Kidney capillary endothelial cell (primary cell): ENCODE results near the gene BMP7.
"Not testable (repeated sequence)": the region's sequence is repeated elsewhere in the genome, so short reads cannot be mapped to it uniquely, and the experiment has no call there.

Experiments
- DNase-seq: peaks from one replicate; pipeline ENCODE4 v3.0.0-alpha.2; 2018; ENCODE audit warnings: low spot score

BMP7 gene

GRCh38 chr20:57210911-57211280 is 55.5 kb downstream of the BMP7 start:
- no peak for DNase-seq

- no peak for DNase-seq
Observed at GRCh38 chr20:57210054-57210910, 56.2 kb downstream of the BMP7 start.

- no peak for DNase-seq
Observed at GRCh38 chr20:57209413-57209812, 57.0 kb downstream of the BMP7 start.

- no peak for DNase-seq
Observed at GRCh38 chr20:57208198-57208597, 58.2 kb downstream of the BMP7 start.

GRCh38 chr20:57207251-57207650 is 59.2 kb downstream of the BMP7 start:
- DNase-seq, result no peak

GRCh38 chr20:57205606-57206219 is 60.7 kb downstream of the BMP7 start:
- DNase-seq, result no peak

- no peak for DNase-seq
Observed at GRCh38 chr20:57203986-57204385, 62.5 kb downstream of the BMP7 start.

GRCh38 chr20:57203204-57203603 is 63.2 kb downstream of the BMP7 start:
- no peak for DNase-seq

GRCh38 chr20:57202309-57202708 is 64.1 kb downstream of the BMP7 start:
- no peak for DNase-seq

GRCh38 chr20:57200882-57201695 is 65.4 kb downstream of the BMP7 start:
- no peak for DNase-seq

- no peak for DNase-seq
Observed at GRCh38 chr20:57199656-57200405, 66.6 kb downstream of the BMP7 start.

GRCh38 chr20:57198132-57199072 is 68.0 kb downstream of the BMP7 start:
- DNase-seq, result no peak

- DNase-seq, result no peak
Observed at GRCh38 chr20:57197352-57198131, 68.9 kb downstream of the BMP7 start.

- no peak for DNase-seq
Observed at GRCh38 chr20:57195469-57196100, 70.9 kb downstream of the BMP7 start.

GRCh38 chr20:57195023-57195422 is 71.4 kb downstream of the BMP7 start:
- no peak for DNase-seq

GRCh38 chr20:57194154-57194553 is 72.3 kb downstream of the BMP7 start:
- no peak for DNase-seq

GRCh38 chr20:57193094-57193493 is 73.3 kb downstream of the BMP7 start:
- DNase-seq, result no peak

GRCh38 chr20:57192311-57192710 is 74.1 kb downstream of the BMP7 start:
- no peak for DNase-seq

GRCh38 chr20:57191265-57191638 is 75.2 kb downstream of the BMP7 start:
- not testable (repeated sequence) for DNase-seq
